Sigmoid colon (tissue), 7 donors: Measurements from ENCODE around the gene DIP2C. TPM values are rescaled to one million over a fixed set of nuclear protein-coding genes. Genes with fewer than 3 reads are reported as not detected.

Experiments used
- DNase-seq: peaks from one replicate; pipeline ENCODE4 v3.0.0-alpha.2; 2019
- H3K27ac ChIP-seq, 4 donors: fragments of 200-600 bp; sonication (generic); one replicate each; pipeline ENCODE4 v1.5.1; 2016 to 2019; ENCODE audit warnings: mild to moderate bottlenecking in 1 of 4
- H3K27me3 ChIP-seq, 3 donors: fragments of 200-600 bp; sonication (generic); one replicate each; pipeline ENCODE4 v1.5.1; 2019; ENCODE audit warnings: mild to moderate bottlenecking in 1 of 3
- H3K36me3 ChIP-seq, 4 donors: fragments of 200-600 bp; sonication (generic); one replicate each; pipeline ENCODE4 v1.5.1; 2016 to 2019
- H3K4me1 ChIP-seq, 4 donors: fragments of 200-600 bp; sonication (generic); one replicate each; pipeline ENCODE4 v1.5.1; 2017 to 2019
- H3K4me3 ChIP-seq, 4 donors: fragments of 200-600 bp; sonication (generic); one replicate each; pipeline ENCODE4 v1.5.1; 2017 to 2019; ENCODE audit warnings: mild to moderate bottlenecking in 2 of 4, moderate library complexity in 1 of 4
- H3K9me3 ChIP-seq, 4 donors: fragments of 200-600 bp in 3 of 4; sonication (generic) in 3 of 4; one replicate each; pipeline versions ENCODE4 v1.5.1 to v1.6.1; 2013 to 2019
- CTCF ChIP-seq, 4 experiments: fragments of 450-650 bp in 3 of 4; fragments of 200-600 bp in 1 of 4; IDR thresholded peaks; one replicate each; pipeline ENCODE4 v1.5.1; 2016 to 2019; ENCODE audit warnings: antibody characterized with exemption in 4 of 4, mild to moderate bottlenecking in 3 of 4, moderate library complexity in 2 of 4
- EP300 ChIP-seq, 4 donors: sonication (generic); formaldehyde crosslinking; IDR thresholded peaks; one replicate each; pipeline ENCODE4 v1.6.1; 2017; ENCODE audit warnings: antibody characterized with exemption in 4 of 4
- POLR2A ChIP-seq, 2 donors: fragments of 450-650 bp; IDR thresholded peaks; one replicate each; pipeline ENCODE4 v1.6.1; 2016; ENCODE audit warnings: antibody characterized with exemption in 2 of 2, mild to moderate bottlenecking in 2 of 2, moderate library complexity in 2 of 2
- POLR2AphosphoS5 ChIP-seq, 4 donors: sonication (generic); formaldehyde crosslinking; IDR thresholded peaks; one replicate each; pipeline ENCODE4 v1.6.1; 2017; ENCODE audit warnings: antibody characterized with exemption in 4 of 4
- WGBS, 2 donors: extraction: QIAGEN DNeasy Blood & Tissue Kit; methylation state at CpG; one replicate each; pipeline ENCODE4 v1.1.7; 2013; 5-methylcytosine and 5-hydroxymethylcytosine counted together
- intact Hi-C: fragments of 100-400 bp; cut with DNase I; formaldehyde crosslinking; loops from one replicate; pipeline ENCODE4 v1.15.1; 2023
- polyA plus RNA-seq, 3 donors: library from polyadenylated mRNA; stranded (reverse); fragments of 200-250 nt; gene quantifications; one replicate each; pipeline ENCODE4 v1.2.3, GENCODE V29; 2013
- total RNA-seq, 4 donors: library from RNA; depleted of rRNA; stranded (reverse); fragments of >200 nt; gene quantifications; one replicate each; pipeline ENCODE4 v1.1.0, GENCODE V29; 2016
- donor health status: healthy with polysubstance abuse.
- donor health status: Bipolar disorder and iron deficiency.
- donor health status: healthy.

DIP2C gene
- total and polyA plus RNA-seq, 7 donors: 1.8 to 67.9 (median 42.1) TPM

- peak; percentile 89 for DNase-seq
- Histone ChIP-seq H3K27me3 (no peaks in the 10 kb centered on the region), H3K9me3 (no peaks in the 10 kb centered on the region), H3K27ac (peak overlapping the region; percentile 72 to 83 (median 76)), H3K4me1 (peaks cover 0 to 52% (median 43%) of the 10 kb centered on the region in 4 donors), H3K36me3 (no peaks in the 10 kb centered on the region), H3K4me3 (no peak overlapping the region)
- TF ChIP-seq EP300 (IDR thresholded peaks at IDR 0.05): peak; percentile 14 to 98 (median 98)
- TF ChIP-seq POLR2AphosphoS5 (IDR thresholded peaks at IDR 0.05): peak in 3 of 4 donors; percentile 55 to 82 (median 55)
- TF ChIP-seq CTCF (IDR thresholded peaks at IDR 0.05): no peak
- WGBS, 2 donors: 90 to 95% methylated on average over 21 of the region's 21 CpGs
- intact Hi-C loops: loop anchor here (5.0 kb wide), 1 partner anchor 34 kb away; no protein-coding TSS in a partner anchor
Observed at GRCh38 chr10:458421-458851, 231.0 kb downstream of the DIP2C start.

GRCh38 chr10:456486-456885, 233.0 kb downstream of the DIP2C start:
- Histone ChIP-seq H3K27ac (peak overlapping the region; percentile 72 to 83 (median 76)), H3K4me1 (peaks cover 0 to 70% (median 60%) of the 10 kb centered on the region in 4 donors), H3K9me3 (no peaks in the 10 kb centered on the region), H3K36me3 (no peaks in the 10 kb centered on the region), H3K4me3 (no peak overlapping the region), H3K27me3 (no peaks in the 10 kb centered on the region)
- 85 to 90% methylated on average over 8 of the region's 8 CpGs for WGBS, 2 donors
- DNase-seq: no peak
- TF ChIP-seq EP300 (IDR thresholded peaks at IDR 0.05) (peak in 1 of 4 donors; percentile 32), CTCF (IDR thresholded peaks at IDR 0.05) (no peak), POLR2AphosphoS5 (IDR thresholded peaks at IDR 0.05) (peak in 1 of 4 donors; percentile 36), POLR2A (IDR thresholded peaks at IDR 0.05) (no peak)
- intact Hi-C loops: loop anchor here (5.0 kb wide), 1 partner anchor 36 kb away; no protein-coding TSS in a partner anchor

- peak; percentile 91 for DNase-seq
Observed at GRCh38 chr10:454860-455259, 234.6 kb downstream of the DIP2C start.

GRCh38 chr10:453647-454046, 235.8 kb downstream of the DIP2C start:
- TF ChIP-seq EP300 (IDR thresholded peaks at IDR 0.05): no peak
- TF ChIP-seq POLR2AphosphoS5 (IDR thresholded peaks at IDR 0.05): no peak
- TF ChIP-seq CTCF (IDR thresholded peaks at IDR 0.05): no peak
- TF ChIP-seq POLR2A (IDR thresholded peaks at IDR 0.05): no peak

More at GRCh38 chr10:454860-455259, 234.6 kb downstream of the DIP2C start:
- Histone ChIP-seq H3K27ac (peak overlapping the region; percentile 69 to 83 (median 74)), H3K27me3 (no peaks in the 10 kb centered on the region), H3K4me1 (peaks cover 0 to 86% (median 67%) of the 10 kb centered on the region in 4 donors), H3K36me3 (no peaks in the 10 kb centered on the region), H3K9me3 (no peaks in the 10 kb centered on the region), H3K4me3 (no peak overlapping the region)
- intact Hi-C loops: loop anchor here (5.0 kb wide), 4 partner anchors 37 to 332 kb away; partner anchors contain the start of gene DIP2C
- WGBS, 2 donors: 72 to 87% methylated on average over 5 of the region's 5 CpGs
- TF ChIP-seq CTCF (IDR thresholded peaks at IDR 0.05) (no peak), POLR2AphosphoS5 (IDR thresholded peaks at IDR 0.05) (peak; percentile 66 to 92 (median 71)), POLR2A (IDR thresholded peaks at IDR 0.05) (no peak), EP300 (IDR thresholded peaks at IDR 0.05) (peak; percentile 69 to 99 (median 94))

More at GRCh38 chr10:453647-454046, 235.8 kb downstream of the DIP2C start:
- DNase-seq: no peak
- WGBS, 2 donors: 75 to 94% methylated on average over 3 of the region's 3 CpGs
- peaks cover 0 to 78% (median 66%) of the 10 kb centered on the region in 4 donors for H3K4me1 ChIP-seq
- H3K27ac ChIP-seq: peak overlapping the region; percentile 69 to 83 (median 74)
- intact Hi-C loops: loop anchor here (5.0 kb wide), 3 partner anchors 71 to 334 kb away; partner anchors contain the start of gene DIP2C
- no peaks in the 10 kb centered on the region for H3K27me3 ChIP-seq
- H3K9me3 ChIP-seq: no peaks in the 10 kb centered on the region
- H3K36me3 ChIP-seq: no peaks in the 10 kb centered on the region
- H3K4me3 ChIP-seq: no peak overlapping the region
